Endometrial microvascular endothelial cells (primary cell): Measurements from ENCODE around the gene FRMD3. TPM values are rescaled to one million over a fixed set of nuclear protein-coding genes. Genes with fewer than 3 reads are reported as not detected.

Source experiments
- in situ Hi-C: cut with HindIII; loops from 2 replicates; pipeline ENCODE4 v1.10.0; 2017; ENCODE audit warnings: low sequenced_read_pairs, low pct_unique_long_range_greater_than_20kb; ENCODE audit errors: inconsistent ontology term
- total RNA-seq: library from RNA; depleted of rRNA; stranded (reverse); fragments of >200 nt; gene quantifications from one replicate; pipeline ENCODE4 v1.2.3, GENCODE V29; 2015; ENCODE audit errors: inconsistent ontology term

The FRMD3 gene
- total RNA-seq, 1 donor from 2014 or later: 0.74 TPM

GRCh38 chr9:83449166-83449565 is 89.0 kb downstream of the FRMD3 start:
- in situ Hi-C loops: no loop called here

- in situ Hi-C loops: no loop called here
Measured at GRCh38 chr9:83448626-83449025, 89.6 kb downstream of the FRMD3 start.

- in situ Hi-C loops: no loop called here
Measured at GRCh38 chr9:83447351-83447750, 90.8 kb downstream of the FRMD3 start.

GRCh38 chr9:83445703-83446265 is 92.4 kb downstream of the FRMD3 start:
- in situ Hi-C loops: no loop called here

GRCh38 chr9:83444110-83444509 is 94.1 kb downstream of the FRMD3 start:
- in situ Hi-C loops: no loop called here

- in situ Hi-C loops: no loop called here
Measured at GRCh38 chr9:83441390-83441789, 96.8 kb downstream of the FRMD3 start.

- in situ Hi-C loops: no loop called here
Measured at GRCh38 chr9:83440641-83441040, 97.6 kb downstream of the FRMD3 start.

- in situ Hi-C loops: no loop called here
Measured at GRCh38 chr9:83435301-83435700, 102.9 kb downstream of the FRMD3 start.

GRCh38 chr9:83434254-83434653 is 103.9 kb downstream of the FRMD3 start:
- in situ Hi-C loops: no loop called here

- in situ Hi-C loops: no loop called here
Measured at GRCh38 chr9:83433846-83434245, 104.4 kb downstream of the FRMD3 start.

GRCh38 chr9:83432877-83433550 is 105.2 kb downstream of the FRMD3 start:
- in situ Hi-C loops: no loop called here

GRCh38 chr9:83432104-83432627 is 106.0 kb downstream of the FRMD3 start:
- in situ Hi-C loops: no loop called here

- in situ Hi-C loops: no loop called here
Measured at GRCh38 chr9:83431101-83432060, 106.8 kb downstream of the FRMD3 start.

GRCh38 chr9:83430681-83431080 is 107.5 kb downstream of the FRMD3 start:
- in situ Hi-C loops: no loop called here

- in situ Hi-C loops: no loop called here
Measured at GRCh38 chr9:83429229-83429628, 109.0 kb downstream of the FRMD3 start.

- in situ Hi-C loops: no loop called here
Measured at GRCh38 chr9:83425240-83425639, 113.0 kb downstream of the FRMD3 start.

GRCh38 chr9:83424831-83425230 is 113.4 kb downstream of the FRMD3 start:
- in situ Hi-C loops: no loop called here

GRCh38 chr9:83423815-83424707 is 114.1 kb downstream of the FRMD3 start:
- in situ Hi-C loops: no loop called here

- in situ Hi-C loops: no loop called here
Measured at GRCh38 chr9:83422527-83422926, 115.7 kb downstream of the FRMD3 start.
